Right atrium auricular region (tissue), 2 donors: ENCODE results near the gene ZNF232. TPM values are rescaled to one million over a fixed set of nuclear protein-coding genes. Genes with fewer than 3 reads are reported as not detected.
A peak's percentile ranks its signal among the peaks of the same experiment; 100 is the strongest.

Source experiments
- DNase-seq: peaks from one replicate; pipeline ENCODE4 v3.0.0-alpha.2; 2019; ENCODE audit warnings: low spot score
- H3K27ac ChIP-seq, 2 donors: fragments of 200-600 bp; sonication (generic); 1 replicate in 1 of 2; 2 replicates in 1 of 2; pipeline ENCODE4 v1.5.1; 2016 to 2019
- H3K27me3 ChIP-seq, 2 donors: fragments of 200-600 bp; sonication (generic); one replicate each; pipeline versions ENCODE4 v1.5.1 to v1.6.0; 2017 to 2019
- H3K36me3 ChIP-seq: fragments of 200-600 bp; sonication (generic); one replicate; pipeline ENCODE4 v1.5.1; 2016
- H3K4me1 ChIP-seq, 2 donors: fragments of 200-600 bp; sonication (generic); one replicate each; pipeline versions ENCODE4 v1.5.1 to v1.6.0; 2017 to 2019
- H3K4me3 ChIP-seq, 2 donors: fragments of 200-600 bp; sonication (generic); 1 replicate in 1 of 2; 2 replicates in 1 of 2; pipeline ENCODE4 v1.5.1; 2017 to 2019; ENCODE audit warnings: mild to moderate bottlenecking in 1 of 2, moderate library complexity in 1 of 2
- H3K9me3 ChIP-seq, 2 donors: fragments of 200-600 bp; sonication (generic); one replicate each; pipeline ENCODE4 v1.5.1; 2019
- total RNA-seq, 2 donors: library from RNA; depleted of rRNA; stranded (reverse); fragments of >200 nt; gene quantifications; one replicate each; pipeline ENCODE4 v1.1.0, GENCODE V29; 2016
- TF ChIP-seq, protein P1 (sequence below), 2 donors: fragments of 200-600 bp; sonication (generic); IDR thresholded peaks; one replicate each; pipeline ENCODE4 v1.5.1; 2019; ENCODE audit warnings: antibody characterized with exemption in 2 of 2

Gene ZNF232
- total RNA-seq, 2 donors from 2014 or later: 2.7 to 5.6 TPM

DNA sequence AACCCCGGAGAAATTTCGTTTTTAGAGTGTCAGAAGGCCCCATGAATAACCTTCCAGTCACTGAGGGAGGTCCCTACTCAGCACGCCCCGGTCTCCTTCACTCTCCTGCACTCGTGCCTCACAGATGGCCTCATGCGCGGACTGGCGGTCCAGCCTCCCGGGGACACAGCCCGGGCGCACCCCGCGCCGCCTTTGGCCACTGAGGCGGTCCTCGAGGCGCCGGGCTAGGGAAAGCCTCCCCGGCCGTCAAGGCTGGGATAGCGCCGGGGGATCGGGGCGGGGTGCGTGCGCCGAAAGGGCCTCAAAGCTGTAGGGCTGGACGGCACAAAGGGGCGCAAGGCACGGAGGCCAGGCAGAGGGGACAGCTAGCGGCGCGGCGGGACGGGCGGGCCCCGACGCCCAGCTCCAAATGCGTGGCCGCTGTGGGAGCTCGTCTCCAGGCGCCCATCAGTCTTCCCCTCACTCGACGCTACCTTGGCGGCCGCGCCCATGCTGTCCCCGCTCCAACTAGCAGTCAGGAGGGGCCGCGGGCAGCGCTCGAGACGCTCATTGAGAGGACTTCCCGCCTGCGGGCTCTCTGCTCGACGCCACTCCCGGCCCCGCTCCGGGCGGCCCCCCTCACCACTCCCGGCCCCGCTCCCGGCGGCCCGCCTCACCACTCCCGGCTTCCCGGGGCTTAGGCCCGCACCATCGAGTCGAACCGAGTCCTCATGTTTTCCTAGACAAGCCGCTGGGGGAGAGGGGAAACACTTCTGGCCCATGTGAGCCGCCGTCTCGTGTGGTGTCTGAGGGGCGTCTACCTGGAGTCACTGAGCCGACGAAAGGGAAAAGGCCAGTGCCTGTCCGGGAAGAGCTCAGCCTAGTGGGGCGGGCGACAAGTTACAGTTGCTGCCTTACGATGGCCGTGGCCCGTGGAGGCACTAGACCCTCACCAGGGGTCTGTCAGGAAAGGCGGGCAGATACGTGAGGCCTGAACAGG lies 4.3 kb upstream of the ZNF232 start, which contains the start of gene USP6:
Gene USP6, plus strand, starts transcription at position 360 of the 979 bp plus-strand sequence. CDS start 14,336 bp downstream, outside the sequence.
- H3K9me3 ChIP-seq: no peaks in the 10 kb centered on the region
- H3K27ac ChIP-seq: no peak within 1 kb of the TSS
- peaks cover 4 to 12% of the 10 kb centered on the region in 2 donors for H3K27me3 ChIP-seq
- DNase-seq: no peak
- peaks cover 0 to 4% of the 10 kb centered on the region in 2 donors for H3K4me1 ChIP-seq
- H3K4me3 ChIP-seq: no peak within 1 kb of the TSS
- H3K36me3 ChIP-seq: no peaks in the 10 kb centered on the region
- TF ChIP-seq, protein P1, sequence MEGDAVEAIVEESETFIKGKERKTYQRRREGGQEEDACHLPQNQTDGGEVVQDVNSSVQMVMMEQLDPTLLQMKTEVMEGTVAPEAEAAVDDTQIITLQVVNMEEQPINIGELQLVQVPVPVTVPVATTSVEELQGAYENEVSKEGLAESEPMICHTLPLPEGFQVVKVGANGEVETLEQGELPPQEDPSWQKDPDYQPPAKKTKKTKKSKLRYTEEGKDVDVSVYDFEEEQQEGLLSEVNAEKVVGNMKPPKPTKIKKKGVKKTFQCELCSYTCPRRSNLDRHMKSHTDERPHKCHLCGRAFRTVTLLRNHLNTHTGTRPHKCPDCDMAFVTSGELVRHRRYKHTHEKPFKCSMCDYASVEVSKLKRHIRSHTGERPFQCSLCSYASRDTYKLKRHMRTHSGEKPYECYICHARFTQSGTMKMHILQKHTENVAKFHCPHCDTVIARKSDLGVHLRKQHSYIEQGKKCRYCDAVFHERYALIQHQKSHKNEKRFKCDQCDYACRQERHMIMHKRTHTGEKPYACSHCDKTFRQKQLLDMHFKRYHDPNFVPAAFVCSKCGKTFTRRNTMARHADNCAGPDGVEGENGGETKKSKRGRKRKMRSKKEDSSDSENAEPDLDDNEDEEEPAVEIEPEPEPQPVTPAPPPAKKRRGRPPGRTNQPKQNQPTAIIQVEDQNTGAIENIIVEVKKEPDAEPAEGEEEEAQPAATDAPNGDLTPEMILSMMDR (IDR thresholded peaks at IDR 0.05): no peak

DNA sequence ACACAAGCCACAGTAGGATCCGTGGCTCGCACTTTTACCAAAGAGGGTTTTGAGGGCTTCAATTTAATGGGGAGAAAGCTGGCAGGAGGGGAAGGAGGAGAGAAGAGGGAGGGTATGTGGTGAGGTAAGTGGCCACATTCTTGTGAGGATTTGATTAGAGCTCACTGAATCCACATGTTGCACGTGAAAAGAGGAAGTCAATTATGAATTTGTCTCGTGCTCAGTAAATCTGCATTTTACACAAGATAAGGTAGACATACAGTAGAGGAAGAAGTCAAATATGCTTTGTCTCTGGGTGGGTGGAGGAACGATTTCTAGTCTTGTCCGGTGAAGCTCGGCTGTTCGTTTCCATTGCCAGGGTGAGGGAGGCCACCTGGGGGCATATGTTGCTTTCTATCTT lies 862 bp downstream of the ZNF232 start:
- no peak for DNase-seq
- peaks cover 20% of the 10 kb centered on the region for H3K36me3 ChIP-seq

DNA sequence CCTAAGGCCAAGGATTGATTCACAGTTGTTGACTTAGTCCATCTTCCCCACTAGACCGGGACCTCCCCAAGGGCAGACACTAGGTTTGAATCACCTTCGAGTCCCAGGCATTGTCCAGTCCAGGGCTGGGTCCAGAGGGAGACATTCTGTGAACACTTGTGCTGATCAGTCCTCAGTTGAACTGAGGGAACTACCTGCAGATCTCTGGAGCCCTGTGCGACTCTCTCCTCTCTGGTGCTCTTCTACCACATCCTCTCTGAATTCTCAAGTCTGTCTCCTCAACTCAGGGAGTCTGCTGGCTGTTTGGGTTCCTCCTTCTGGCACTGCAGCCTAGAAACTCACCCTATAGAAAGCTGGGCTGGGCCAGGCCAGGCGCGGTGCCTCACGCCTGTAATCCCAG lies 10.8 kb downstream of the ZNF232 start:
- TF ChIP-seq, protein P1 (IDR thresholded peaks at IDR 0.05): no peak
- Histone ChIP-seq H3K4me3 (no peak overlapping the region), H3K36me3 (peaks cover 9% of the 10 kb centered on the region), H3K27ac (no peak overlapping the region), H3K27me3 (no peaks in the 10 kb centered on the region), H3K9me3 (peaks cover 0 to 18% of the 10 kb centered on the region in 2 donors), H3K4me1 (no peaks in the 10 kb centered on the region)
- no peak for DNase-seq

More for the DNA sequence above, 862 bp downstream of the ZNF232 start:
- Histone ChIP-seq H3K9me3 (no peaks in the 10 kb centered on the region), H3K4me3 (peak overlapping the region; percentile 77 to 80), H3K4me1 (peaks cover 0 to 11% of the 10 kb centered on the region in 2 donors), H3K27ac (peak overlapping the region in 1 of 2 donors; percentile 71), H3K27me3 (peaks cover 4 to 6% of the 10 kb centered on the region in 2 donors)
- TF ChIP-seq, protein P1 (IDR thresholded peaks at IDR 0.05): no peak

DNA sequence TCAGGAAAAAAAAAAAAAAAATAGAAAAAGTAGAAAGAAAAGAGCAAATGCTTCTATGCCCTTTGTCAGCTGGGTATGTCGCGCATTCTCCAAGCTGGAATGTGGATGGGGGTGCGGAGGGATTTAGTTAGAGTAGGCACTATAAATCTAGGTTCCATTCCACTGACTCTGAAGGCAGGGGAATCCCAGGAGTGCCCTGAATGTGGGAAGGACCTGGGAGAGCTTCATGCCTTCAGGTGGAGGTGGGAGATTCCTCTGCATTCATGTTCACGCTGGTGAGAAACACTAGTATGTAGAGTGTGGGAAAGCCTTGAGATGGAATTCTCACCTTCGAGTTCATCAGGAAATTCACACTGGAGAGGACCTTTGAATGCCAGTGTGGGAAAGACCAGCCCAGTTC lies 12.4 kb downstream of the ZNF232 start:
- peaks cover 2 to 34% of the 10 kb centered on the region in 2 donors for H3K9me3 ChIP-seq
- no peaks in the 10 kb centered on the region for H3K27me3 ChIP-seq
- H3K4me3 ChIP-seq: no peak overlapping the region
- TF ChIP-seq, protein P1 (IDR thresholded peaks at IDR 0.05): no peak
- DNase-seq: no peak
- no peaks in the 10 kb centered on the region for H3K4me1 ChIP-seq
- no peak overlapping the region for H3K27ac ChIP-seq
- H3K36me3 ChIP-seq: no peaks in the 10 kb centered on the region

DNA sequence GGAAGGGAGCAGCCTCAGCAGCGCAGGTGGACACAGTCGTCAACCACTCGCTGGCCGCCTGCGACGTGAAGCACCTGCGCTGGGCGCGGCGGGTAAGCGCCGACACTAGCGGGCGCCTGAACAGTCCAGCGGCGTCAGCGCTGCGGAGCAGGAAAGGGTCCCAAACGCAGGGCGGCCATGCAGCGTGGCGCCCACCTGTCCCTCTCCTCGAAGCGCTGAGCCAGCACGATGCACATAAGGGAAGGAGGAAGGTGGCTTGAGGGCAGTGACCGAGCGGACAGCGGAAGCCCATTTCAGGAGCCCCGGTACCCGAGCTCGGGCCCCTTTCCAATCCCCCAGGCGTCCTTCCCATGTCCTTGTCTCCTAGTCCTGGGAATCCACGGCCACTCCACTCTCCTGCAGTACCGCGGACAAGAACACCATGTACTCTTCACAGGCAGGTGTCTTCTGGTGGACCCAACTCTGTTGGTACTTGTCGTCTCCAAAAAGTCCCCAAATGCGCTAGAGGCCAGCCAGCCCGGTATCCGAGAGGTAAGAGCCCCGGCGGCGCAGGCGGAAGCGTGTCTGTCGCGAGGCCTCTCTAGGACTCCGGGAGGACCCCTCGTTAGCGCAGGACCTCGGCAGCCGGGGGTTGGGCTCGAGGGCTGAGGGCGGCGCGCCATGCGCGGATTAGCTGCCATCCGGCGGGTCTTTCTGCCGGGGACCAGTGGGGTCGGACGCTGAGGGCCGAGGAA lies 14.4 kb downstream of the ZNF232 start:
- peaks cover 22 to 54% of the 10 kb centered on the region in 2 donors for H3K9me3 ChIP-seq

More for the DNA sequence above, 14.4 kb downstream of the ZNF232 start:
- no peaks in the 10 kb centered on the region for H3K4me1 ChIP-seq
- H3K4me3 ChIP-seq: peak overlapping the region; percentile 44 to 51
- TF ChIP-seq, protein P1 (IDR thresholded peaks at IDR 0.05): no peak
- peak overlapping the region; percentile 37 to 82 for H3K27ac ChIP-seq
- peak; percentile 61 for DNase-seq
- H3K27me3 ChIP-seq: no peaks in the 10 kb centered on the region
- peaks cover 16% of the 10 kb centered on the region for H3K36me3 ChIP-seq
